NCI-H1694 (cell line): Measurements from ENCODE around the gene ACO2.
"Not testable (repeated sequence)": the region's sequence is repeated elsewhere in the genome, so short reads cannot be mapped to it uniquely, and the experiment has no call there.

Experiments
- DNase-seq: peaks from one replicate; lab custom pipeline; 2025; lab: John Stamatoyannopoulos, UW

The ACO2 gene

GRCh38 chr22:41468381-41469217 is at the start of gene ACO2, which contains the start of gene PHF5A:
Gene ACO2, plus strand, starts transcription at chr22:41469117. Its CDS starts 30 bp downstream, at chr22:41469147.
Gene PHF5A, minus strand, starts transcription at chr22:41468692. Its CDS starts 39 bp downstream, at chr22:41468653.
- DNase-seq = peak; percentile 99

DNA sequence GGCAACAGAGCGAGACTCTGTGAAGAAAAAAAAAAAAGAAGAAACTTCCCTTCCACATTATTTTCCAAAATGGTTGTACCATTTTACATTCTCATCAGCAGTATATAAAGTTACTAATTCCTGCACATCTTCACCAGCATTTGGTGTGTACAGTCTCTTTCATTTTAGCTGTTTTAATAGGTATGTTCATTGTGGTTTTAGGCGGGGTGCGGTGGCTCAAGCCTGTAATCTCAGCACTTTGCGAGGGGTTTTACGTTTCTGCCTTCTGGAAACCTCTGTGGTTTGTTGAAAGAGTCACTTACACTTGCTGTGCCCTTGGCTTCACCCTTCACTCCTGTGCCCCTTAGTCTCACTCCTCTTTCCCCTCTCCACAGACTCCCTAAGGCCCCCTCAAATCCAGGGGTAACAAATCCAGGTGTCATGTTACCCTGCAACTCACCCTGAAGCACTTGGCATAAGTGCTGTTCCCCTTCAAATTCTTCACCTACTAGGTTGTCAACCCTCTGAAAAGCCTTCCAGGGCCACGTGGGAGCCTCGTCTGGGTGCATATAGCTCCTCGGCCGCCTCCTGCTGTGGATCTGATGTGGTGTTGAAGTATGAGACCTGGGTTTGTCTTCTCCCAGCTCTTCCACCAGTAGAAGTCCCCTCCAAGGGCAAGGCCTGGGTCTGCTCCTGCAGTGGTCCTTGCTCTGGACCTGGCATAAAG is 43.1 kb upstream of the ACO2 start:
- DNase-seq = no peak

- DNase-seq = no peak
Observed at GRCh38 chr22:41429232-41429950, 39.5 kb upstream of the ACO2 start.

GRCh38 chr22:41429951-41430332 is 39.0 kb upstream of the ACO2 start:
- DNase-seq = no peak

GRCh38 chr22:41431656-41432055 is 37.3 kb upstream of the ACO2 start:
- no peak for DNase-seq

- not testable (repeated sequence) for DNase-seq
Observed at GRCh38 chr22:41433480-41433879, 35.4 kb upstream of the ACO2 start.

DNA sequence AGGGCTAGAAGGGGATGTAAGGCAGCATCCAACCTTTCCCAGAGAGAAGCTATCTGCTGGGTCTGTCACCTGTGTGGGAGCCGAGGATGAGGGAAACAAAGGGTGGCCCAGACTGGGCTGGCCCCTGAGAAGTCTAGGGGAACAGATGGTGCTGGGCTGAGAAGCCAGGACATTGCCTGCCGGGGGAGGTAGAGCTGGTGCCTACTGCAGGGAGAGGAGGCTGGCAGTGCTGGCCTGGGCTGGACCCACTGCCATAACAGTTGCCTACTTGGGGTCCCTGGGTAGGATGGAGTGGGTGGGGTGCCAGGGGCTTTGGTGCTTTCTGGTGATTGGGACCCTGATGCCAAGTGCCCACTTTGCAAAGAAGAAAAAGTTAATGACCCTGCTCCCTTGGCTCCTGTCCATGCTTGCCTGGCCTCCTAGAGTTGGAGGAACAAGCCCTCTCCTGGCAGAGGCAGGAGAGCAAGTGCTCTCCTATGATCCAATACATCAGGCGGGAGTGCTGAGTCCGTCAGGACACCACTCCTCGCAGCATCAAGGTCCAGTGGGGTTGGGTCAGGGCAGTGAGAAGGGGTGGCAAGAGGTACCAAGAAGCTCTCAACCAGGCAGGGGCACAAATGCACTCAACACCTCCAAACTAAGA is 34.4 kb upstream of the ACO2 start:
- not testable (repeated sequence) for DNase-seq

- no peak for DNase-seq
Observed at GRCh38 chr22:41435560-41435959, 33.4 kb upstream of the ACO2 start.

GRCh38 chr22:41436322-41437113 is 32.4 kb upstream of the ACO2 start:
- DNase-seq = no peak

DNA sequence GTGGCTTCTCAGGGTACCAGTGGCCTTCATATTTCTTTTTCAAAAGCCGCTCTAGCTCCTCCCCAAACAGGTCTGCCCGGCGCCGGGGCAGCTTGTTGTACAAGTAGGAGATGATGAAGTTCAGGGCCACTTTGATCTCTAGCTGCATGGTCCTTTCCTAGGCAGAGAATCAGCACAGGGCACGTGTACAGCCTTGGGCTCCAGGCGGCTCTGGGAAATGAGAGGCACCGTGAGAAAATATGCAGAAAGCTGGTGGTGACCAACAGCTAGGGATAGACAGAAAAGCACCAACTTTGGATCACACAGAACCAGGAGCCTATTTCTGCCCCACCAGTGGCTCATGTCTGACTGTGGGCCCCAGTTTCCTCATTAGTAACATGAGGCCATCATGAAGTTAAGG is 31.7 kb upstream of the ACO2 start:
- DNase-seq = no peak

GRCh38 chr22:41440511-41440910 is 28.4 kb upstream of the ACO2 start:
- not testable (repeated sequence) for DNase-seq

DNA sequence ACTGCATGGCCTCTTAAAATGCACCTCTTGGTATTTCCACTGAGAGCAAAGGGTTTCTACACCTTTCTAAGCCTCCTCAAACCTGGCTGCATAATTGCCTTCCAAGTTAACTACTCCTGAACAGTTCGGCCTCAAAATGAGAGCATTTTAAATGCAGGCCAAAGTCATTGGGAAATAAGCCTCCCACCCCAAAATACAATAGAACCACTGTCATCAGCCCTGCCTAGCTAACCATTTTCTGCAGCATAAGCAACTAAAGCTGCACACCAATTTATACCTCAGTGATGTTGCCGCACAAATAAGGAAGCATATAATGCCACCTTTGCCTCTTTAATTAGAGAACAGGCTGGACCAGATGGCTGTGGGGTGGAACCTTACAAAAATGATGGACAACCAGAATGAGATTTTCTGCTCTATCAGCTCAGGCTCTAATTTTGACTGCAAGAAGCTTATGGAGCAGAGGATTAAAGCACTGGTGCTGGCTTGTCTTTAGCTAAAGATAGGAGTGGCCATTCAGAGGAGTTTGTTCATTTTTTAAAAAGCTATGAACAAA is 26.6 kb upstream of the ACO2 start:
- DNase-seq = peak; percentile 77

DNA sequence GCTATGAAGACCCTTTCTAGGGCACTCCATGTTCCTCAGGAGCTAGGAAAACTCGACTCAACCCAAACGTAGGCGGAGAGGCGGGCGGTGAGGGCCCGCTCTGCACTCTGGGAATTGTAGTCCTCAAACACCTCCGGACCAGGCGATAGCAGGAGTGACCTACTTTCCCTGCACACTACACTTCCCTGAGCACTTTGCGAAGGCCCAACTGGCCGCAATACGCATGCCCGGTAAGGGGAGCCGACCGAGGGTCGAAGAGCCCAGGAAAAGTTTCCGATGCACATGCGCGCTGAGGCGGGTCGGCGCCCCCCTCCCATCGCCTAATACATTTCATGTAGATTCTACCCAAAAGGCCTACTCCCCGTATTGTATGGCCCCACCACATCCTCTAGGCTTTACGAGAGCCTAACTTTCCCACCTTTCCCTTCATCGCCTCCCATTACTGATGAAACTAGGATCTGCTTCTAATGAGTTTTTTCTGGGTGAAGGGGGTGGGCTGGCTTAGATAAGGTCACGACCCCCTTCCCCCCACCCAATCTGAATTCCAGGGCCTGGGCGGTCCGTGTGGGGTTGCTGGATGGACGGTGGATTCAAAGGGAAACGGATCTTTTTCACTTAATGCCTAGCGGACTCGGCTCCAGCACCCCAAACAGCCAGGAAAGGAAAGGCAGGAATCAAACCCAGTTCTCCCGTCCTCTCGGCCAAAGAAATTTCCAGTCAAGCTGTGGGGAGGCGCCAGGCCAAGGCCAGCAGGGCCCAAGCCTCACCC is 24.4 kb upstream of the ACO2 start:
- peak; percentile 98 for DNase-seq

DNA sequence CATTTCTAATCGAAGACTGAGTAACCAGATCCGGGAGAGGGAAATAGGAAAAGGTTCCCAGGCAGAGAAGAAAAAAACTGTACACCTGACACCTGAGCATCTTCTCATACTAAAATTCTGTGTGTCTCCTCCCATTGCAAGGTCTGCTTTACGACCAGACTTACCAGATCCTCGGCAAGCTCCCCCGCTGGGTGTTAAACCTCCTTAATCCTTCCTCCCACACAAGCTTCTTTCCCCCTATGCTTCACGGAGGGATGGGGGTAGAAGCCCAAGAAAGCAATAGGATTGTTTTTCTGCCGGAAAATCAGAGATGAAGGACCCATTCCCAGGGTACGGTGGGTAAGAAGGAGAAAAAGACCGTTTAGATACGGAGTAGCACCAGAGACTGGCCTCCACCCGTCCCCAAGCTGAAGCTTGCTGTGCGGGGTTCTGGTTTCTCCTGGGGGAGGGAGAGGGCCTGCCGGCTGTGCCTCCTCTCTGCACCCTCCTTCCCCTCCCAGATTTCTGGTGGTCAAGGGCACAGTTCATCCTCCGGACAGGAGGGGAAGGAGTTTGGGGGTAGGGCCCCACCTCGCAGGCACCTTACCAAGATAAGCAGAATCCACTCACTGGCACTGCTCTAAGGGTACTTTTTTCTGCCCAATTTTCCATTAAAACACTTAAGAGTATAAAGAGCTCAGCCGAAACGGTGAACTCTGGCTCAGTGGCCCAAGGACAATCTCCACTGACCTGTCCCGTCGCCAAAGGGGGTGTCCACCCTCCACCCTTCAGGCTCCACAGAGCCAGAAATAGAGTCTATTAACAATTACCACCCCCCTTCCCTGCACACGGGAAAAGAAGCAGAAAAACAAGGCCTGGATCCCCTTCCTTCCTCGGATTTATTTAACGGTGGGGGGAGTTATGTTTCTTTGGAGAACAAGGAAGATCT is 23.5 kb upstream of the ACO2 start:
- DNase-seq = no peak

DNA sequence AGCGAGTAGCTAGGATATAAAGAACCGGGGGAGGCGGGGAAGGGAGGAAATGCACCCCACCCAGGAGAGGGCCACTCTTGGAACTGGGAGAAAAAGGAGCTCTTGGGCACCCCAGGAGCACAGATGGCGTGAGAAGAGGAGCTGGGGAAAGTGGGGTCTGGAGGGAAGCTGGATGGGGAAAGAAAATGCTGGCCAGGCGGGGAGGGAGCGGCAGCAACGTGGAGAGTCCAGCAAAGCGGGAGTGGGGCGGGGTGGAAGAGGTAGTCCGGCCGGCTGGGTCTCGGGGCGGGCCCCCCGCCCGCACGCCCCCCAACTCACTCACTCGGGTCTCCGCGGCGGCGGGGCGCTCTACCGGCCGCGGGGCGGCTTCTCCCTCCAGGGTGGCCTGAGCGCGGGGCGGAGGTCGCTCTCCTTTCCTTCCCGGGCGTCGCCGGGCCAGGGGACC is 22.8 kb upstream of the ACO2 start:
- DNase-seq = no peak

GRCh38 chr22:41446639-41447434 is 22.1 kb upstream of the ACO2 start, which contains the start of gene TOB2:
Gene TOB2, minus strand, starts transcription at chr22:41446801. Its CDS starts 9,456 bp downstream, at chr22:41437345.
- DNase-seq = peak; percentile 83

- DNase-seq = peak; percentile 63
Observed at GRCh38 chr22:41447435-41448188, 21.3 kb upstream of the ACO2 start.
